OCI-LY7 (cell line): ENCODE data around the gene ZNF304. TPM values are rescaled to one million over a fixed set of nuclear protein-coding genes. Genes with fewer than 3 reads are reported as not detected.

ENCODE experiments used
- BruUV-seq: library from RNA; stranded (reverse); fragments of 400-500 nt; replicated peaks from 2 replicates; lab custom pipeline; 2021; lab: Mats Ljungman, UMichigan
- CTCF ChIA-PET: fragments of 300-600 bp; sonication (Branson Sonifier 250); formaldehyde crosslinking; loops from one replicate; lab custom pipeline; 2022; ENCODE audit warnings: antibody characterized with exemption; ENCODE audit not compliant: unreplicated experiment; lab: Charles Lee
- POLR2A ChIA-PET: fragments of 300-600 bp; sonication (Branson Sonifier 250); formaldehyde crosslinking; loops from one replicate; lab custom pipeline; 2022; ENCODE audit warnings: antibody characterized with exemption; lab: Charles Lee
- DNase-seq: peaks from one replicate; pipeline ENCODE4 v3.0.0-alpha.2; 2015; ENCODE audit warnings: low spot score
- H2AFZ ChIP-seq: fragments of 200-600 bp; sonication (generic), shearing (Covaris generic); 2 replicates; pipeline ENCODE4 v1.6.1; 2014; ENCODE audit warnings: mild to moderate bottlenecking, antibody characterized with exemption, low read length, moderate library complexity
- H3K27ac ChIP-seq: fragments of 200-600 bp; sonication (generic); 2 replicates; pipeline ENCODE4 v1.5.1; 2014; ENCODE audit warnings: mixed run types, low read depth, mild to moderate bottlenecking, moderate library complexity, low read length, inconsistent platforms; ENCODE audit not compliant: poor library complexity, severe bottlenecking
- H3K36me3 ChIP-seq: fragments of 200-600 bp; sonication (generic); 2 replicates; pipeline ENCODE4 v1.6.1; 2014; ENCODE audit warnings: mild to moderate bottlenecking, antibody characterized with exemption, low read length, moderate library complexity, mixed read lengths; ENCODE audit not compliant: insufficient read depth
- H3K4me1 ChIP-seq: fragments of 200-600 bp; sonication (generic); 2 replicates; pipeline ENCODE4 v1.5.1; 2014; ENCODE audit warnings: mild to moderate bottlenecking, low read length; ENCODE audit not compliant: insufficient read depth, poor library complexity, severe bottlenecking
- H3K4me2 ChIP-seq: fragments of 200-600 bp; sonication (generic); 2 replicates; pipeline ENCODE4 v1.6.1; 2014; ENCODE audit warnings: mild to moderate bottlenecking, low read length
- H3K4me3 ChIP-seq: fragments of 200-600 bp; sonication (generic); 2 replicates; pipeline ENCODE4 v1.5.1; 2014; ENCODE audit warnings: mild to moderate bottlenecking, low read depth, low read length; ENCODE audit not compliant: poor library complexity, severe bottlenecking
- H3K79me2 ChIP-seq: fragments of 200-600 bp; sonication (generic); 2 replicates; pipeline ENCODE4 v1.6.1; 2016; ENCODE audit warnings: low read depth, mild to moderate bottlenecking, low read length, moderate library complexity, mixed read lengths; ENCODE audit not compliant: insufficient read depth
- H3K9me2 ChIP-seq: fragments of 200-600 bp; sonication (generic); 2 replicates; pipeline ENCODE4 v1.6.1; 2016; ENCODE audit warnings: mild to moderate bottlenecking, low read length, mixed read lengths; ENCODE audit not compliant: insufficient read depth
- H3K9me3 ChIP-seq: fragments of 200-600 bp; sonication (generic); 2 replicates; pipeline ENCODE4 v1.6.1; 2014; ENCODE audit warnings: mild to moderate bottlenecking, mixed run types, low read length, mixed read lengths
- H4K20me1 ChIP-seq: fragments of 200-600 bp; sonication (generic); 2 replicates; pipeline ENCODE4 v1.6.1; 2014; ENCODE audit warnings: mild to moderate bottlenecking, antibody characterized with exemption, low read length, moderate library complexity, mixed read lengths; ENCODE audit not compliant: insufficient read depth
- CTCF ChIP-seq: fragments of 200-600 bp; sonication (generic); conservative IDR thresholded peaks from 2 replicates; pipeline ENCODE4 v1.5.1; 2014; ENCODE audit warnings: mild to moderate bottlenecking, antibody characterized with exemption, low read length, moderate library complexity, mixed read lengths
- EZH2phosphoT487 ChIP-seq: fragments of 200-600 bp; sonication (generic); IDR thresholded peaks from 2 replicates; pipeline ENCODE4 v1.6.1; 2018; ENCODE audit warnings: low read depth, borderline replicate concordance, mild to moderate bottlenecking, mixed run types, antibody characterized with exemption, low read length, moderate library complexity, mixed read lengths
- intact Hi-C: fragments of 100-400 bp; cut with micrococcal nuclease; formaldehyde crosslinking; loops from one replicate; pipeline ENCODE4 v1.10.0; 2022; ENCODE audit not compliant: unreplicated experiment
- total RNA-seq, 2 experiments: library from RNA; depleted of rRNA in 1 of 2; stranded (reverse); fragments of >200 nt in 1 of 2; shearing (Covaris generic) in 1 of 2; gene quantifications; 2 replicates each; pipeline ENCODE4 v1.2.3, GENCODE V29; 2014 to 2022

The ZNF304 gene
- total RNA-seq, 2 experiments from 2014 or later = 5.0 to 5.8 TPM

GRCh38 chr19:57362419-57362818, 11.3 kb downstream of the ZNF304 start:
- Histone ChIP-seq H3K9me3 (no peaks in the 10 kb centered on the region), H3K4me3 (peak overlapping the region; percentile 83), H3K4me2 (peak overlapping the region; percentile 61), H3K27ac (no peak overlapping the region), H3K36me3 (peaks cover 22% of the 10 kb centered on the region), H3K4me1 (peaks cover 12% of the 10 kb centered on the region), H3K79me2 (peaks cover 6% of the 10 kb centered on the region; the same call in 1 of the 2 replicates), H3K9me2 (no peaks in the 10 kb centered on the region), H4K20me1 (no peaks in the 10 kb centered on the region), H2AFZ (peak overlapping the region; percentile 88)
- TF ChIP-seq CTCF = no peak
- TF ChIP-seq EZH2phosphoT487 = no peak
- ChIA-PET POLR2A (interaction anchor here (0.8 kb wide), 1 partner anchor 12 kb away, joined by 3 read pairs; no protein-coding TSS in a partner anchor), CTCF (no interaction called here)
- no peak for DNase-seq
- no TSS peak for BruUV-seq
- intact Hi-C loops = no loop called here

GRCh38 chr19:57362997-57363687, 12.1 kb downstream of the ZNF304 start, which contains the start of the genes TRAPPC2B and ZNF547:
Gene TRAPPC2B (plus strand): TSS chr19:57363551. CDS start chr19:57364834, 1,283 bp downstream.
Gene ZNF547 (plus strand): TSS chr19:57363551. CDS start chr19:57368556, 5,005 bp downstream.
- no TSS peak for BruUV-seq
- peaks cover 12% of the 10 kb centered on the region for H3K4me1 ChIP-seq
- H3K4me2 ChIP-seq = peak within 1 kb of the TSS; percentile 92
- H2AFZ ChIP-seq = peak within 1 kb of the TSS; percentile 88
- ChIA-PET CTCF (interaction anchor here (0.6 kb wide), 1 partner anchor 124 kb away, joined by 4 read pairs; the partner anchor contains the start of gene ZNF419), POLR2A (interaction anchor here (0.5 to 1.2 kb wide), 3 partner anchors 13 to 1095 kb away, joined by 3 read pairs; partner anchors contain the start of gene ZNF548)
- intact Hi-C loops = loop anchor here (1.0 kb wide), 1 partner anchor 26 kb away; the partner anchor contains the start of gene ZNF548
- no peaks in the 10 kb centered on the region for H4K20me1 ChIP-seq
- no peaks in the 10 kb centered on the region for H3K9me3 ChIP-seq
- no peak within 1 kb of the TSS for H3K27ac ChIP-seq
- peaks cover 15% of the 10 kb centered on the region for H3K36me3 ChIP-seq
- peak; percentile 99 for DNase-seq
- TF ChIP-seq EZH2phosphoT487 (no peak), CTCF (no peak)
- no peaks in the 10 kb centered on the region for H3K9me2 ChIP-seq
- peak within 1 kb of the TSS; percentile 83 for H3K4me3 ChIP-seq
- peaks cover 6% of the 10 kb centered on the region; the same call in 1 of the 2 replicates for H3K79me2 ChIP-seq
